Right lobe of liver (tissue), 6 donors: ENCODE measurements around the gene PTAR1. TPM values are rescaled to one million over a fixed set of nuclear protein-coding genes. Genes with fewer than 3 reads are reported as not detected.

Source experiments
- ATAC-seq, 4 donors: fragments of 200-7000 bp; cut with Tn5 transposase; one replicate each; pipeline ENCODE4 v1.9.1; 2020; ENCODE audit warnings: mild to moderate bottlenecking in 4 of 4, moderate library complexity in 4 of 4
- DNase-seq, 3 donors: peaks; one replicate each; pipeline ENCODE4 v3.0.0-alpha.2; 2020
- H3K27ac ChIP-seq, 3 donors: fragments of 200-600 bp; one replicate each; pipeline ENCODE4 v1.8.0; 2022
- H3K27me3 ChIP-seq, 2 donors: fragments of 200-600 bp; one replicate each; pipeline ENCODE4 v1.8.0; 2022
- H3K36me3 ChIP-seq, 4 donors: fragments of 200-600 bp; sonication (generic) in 1 of 4; one replicate each; pipeline versions ENCODE4 v1.5.1 to v1.8.0; 2017 to 2022; ENCODE audit warnings: control low read depth in 1 of 4
- H3K4me1 ChIP-seq, 4 donors: fragments of 200-600 bp; sonication (generic) in 1 of 4; one replicate each; pipeline versions ENCODE4 v1.5.1 to v1.8.0; 2017 to 2022; ENCODE audit warnings: control low read depth in 1 of 4
- H3K4me3 ChIP-seq, 3 donors: fragments of 200-600 bp; one replicate each; pipeline ENCODE4 v1.8.0; 2022
- H3K9me3 ChIP-seq, 4 donors: fragments of 200-600 bp; sonication (generic) in 1 of 4; one replicate each; pipeline versions ENCODE4 v1.5.1 to v1.8.0; 2017 to 2022; ENCODE audit warnings: control low read depth in 1 of 4
- CTCF ChIP-seq, 4 donors: fragments of 200-600 bp in 3 of 4; fragments of 450-650 bp in 1 of 4; IDR thresholded peaks; one replicate each; pipeline versions ENCODE4 v1.5.1 to v1.8.0; 2016 to 2022; ENCODE audit warnings: antibody characterized with exemption in 4 of 4, mild to moderate bottlenecking in 2 of 4
- POLR2A ChIP-seq: fragments of 450-650 bp; IDR thresholded peaks from one replicate; pipeline ENCODE4 v1.6.1; 2017; ENCODE audit warnings: antibody characterized with exemption, mild to moderate bottlenecking
- WGBS: methylation state at CpG from one replicate; pipeline ENCODE4 v1.1.6; 2018; ENCODE audit warnings: low coverage, low lambda C conversion rate; ENCODE audit not compliant: insufficient coverage; ENCODE audit errors: missing lambda C conversion rate; 5-methylcytosine and 5-hydroxymethylcytosine counted together
- intact Hi-C, 2 donors: fragments of 100-400 bp; cut with DNase I; formaldehyde crosslinking; loops; one replicate each; pipeline versions ENCODE4 v1.11.2 to v1.14.1; 2022
- total RNA-seq, 6 experiments: library from RNA; depleted of rRNA in 2 of 6; stranded (reverse); fragments of >200 nt in 2 of 6; fragmentation: NEBNext Ultra II Directional in 3 of 6; extraction: Animal tissue kit (Norgen Biotek cat#: 25700) in 3 of 6; gene quantifications; one replicate each; pipeline versions ENCODE4 v1.1.0 to v1.2.4, GENCODE V29; 2016 to 2023
- donor health status: DM: no; HTN: yes; CAD: no.
- donor health status: DM: no; HTN: no; CAD: no.
- donor health status: DM: no; HTN: no; CAD: no.
- donor health status: DM: no; HTN: yes; CAD: no.
- donor health status: DM: no; HTN: yes; CAD: no.

Gene PTAR1
- total RNA-seq, 6 experiments from 2014 or later = 21.5 to 33.3 (median 27.0) TPM

DNA sequence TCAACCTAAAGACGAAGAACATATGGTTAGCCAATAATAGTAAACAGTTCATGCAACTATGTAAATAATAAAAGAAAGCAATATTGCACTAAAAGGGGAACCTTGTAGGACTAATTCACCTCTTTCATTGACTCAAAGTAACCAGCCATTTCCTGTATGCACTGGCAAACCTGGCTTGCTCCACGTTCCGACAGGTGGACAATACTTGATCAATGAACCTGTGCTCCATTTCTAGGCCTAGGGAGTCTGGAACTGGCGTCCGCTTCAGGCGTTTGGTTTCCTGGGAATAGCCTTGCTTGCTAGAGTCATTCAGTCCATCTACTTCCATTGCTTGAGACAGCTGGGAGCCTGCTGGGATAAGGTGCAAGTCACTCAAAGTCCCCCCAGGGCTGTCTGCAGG is 41.6 kb downstream of the PTAR1 start:
- Histone ChIP-seq H3K4me1 (peaks cover 0 to 10% (median 0%) of the 10 kb centered on the region in 4 donors), H3K27ac (no peak overlapping the region), H3K4me3 (no peak overlapping the region), H3K27me3 (no peaks in the 10 kb centered on the region), H3K9me3 (no peaks in the 10 kb centered on the region), H3K36me3 (peaks cover 0 to 21% (median 6%) of the 10 kb centered on the region in 4 donors)
- no peak for ATAC-seq
- intact Hi-C loops = no loop called here
- TF ChIP-seq POLR2A (no peak), CTCF (IDR thresholded peaks at IDR 0.05) (no peak)
- no peak for DNase-seq
- WGBS = 73% methylated on average over 5 of the region's 6 CpGs

- intact Hi-C loops = no loop called here
- Histone ChIP-seq H3K9me3 (no peaks in the 10 kb centered on the region), H3K36me3 (peaks cover 0 to 16% (median 6%) of the 10 kb centered on the region in 4 donors), H3K4me3 (no peak overlapping the region), H3K4me1 (peaks cover 0 to 10% (median 0%) of the 10 kb centered on the region in 4 donors), H3K27me3 (no peaks in the 10 kb centered on the region), H3K27ac (no peak overlapping the region)
- no peak for TF ChIP-seq CTCF (IDR thresholded peaks at IDR 0.05)
- TF ChIP-seq POLR2A = no peak
- ATAC-seq (no peak), DNase-seq (no peak)
- WGBS = 100% methylated on average over 1 of the region's 1 CpG
Observed at GRCh38 chr9:69715825-69716224, 44.0 kb downstream of the PTAR1 start.

DNA sequence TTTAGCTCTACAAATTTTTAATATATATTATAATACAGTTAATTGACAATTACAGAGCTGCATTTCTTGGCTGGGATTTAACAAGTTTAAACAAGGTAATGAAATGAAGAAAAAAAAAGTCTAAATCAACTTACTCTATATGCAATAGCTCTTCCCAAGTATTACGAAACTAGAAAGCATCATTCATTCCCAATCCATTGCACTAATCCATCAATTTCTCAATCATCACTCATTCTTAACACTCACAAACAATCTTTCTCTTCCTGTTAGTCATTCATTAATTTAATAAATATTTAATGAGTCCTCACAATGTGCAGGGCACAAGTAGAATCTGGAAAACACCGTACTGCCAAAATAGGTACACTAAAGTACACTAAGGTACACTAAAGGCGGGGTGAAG is 44.7 kb downstream of the PTAR1 start:
- H3K9me3 ChIP-seq = no peaks in the 10 kb centered on the region
- no peaks in the 10 kb centered on the region for H3K27me3 ChIP-seq
- DNase-seq (no peak), ATAC-seq (no peak)
- no peak overlapping the region for H3K27ac ChIP-seq
- peaks cover 0 to 7% (median 0%) of the 10 kb centered on the region in 4 donors for H3K4me1 ChIP-seq
- H3K4me3 ChIP-seq = no peak overlapping the region
- intact Hi-C loops = no loop called here
- WGBS = 94% methylated on average over 3 of the region's 3 CpGs
- peaks cover 0 to 16% (median 6%) of the 10 kb centered on the region in 4 donors for H3K36me3 ChIP-seq
- no peak for TF ChIP-seq POLR2A
- TF ChIP-seq CTCF (IDR thresholded peaks at IDR 0.05) = no peak

GRCh38 chr9:69697475-69697874 is 62.3 kb downstream of the PTAR1 start:
- Histone ChIP-seq H3K36me3 (no peaks in the 10 kb centered on the region), H3K4me1 (no peaks in the 10 kb centered on the region), H3K27me3 (no peaks in the 10 kb centered on the region), H3K9me3 (peaks cover 0 to 3% (median 0%) of the 10 kb centered on the region in 4 donors), H3K4me3 (no peak overlapping the region), H3K27ac (no peak overlapping the region)
- intact Hi-C loops = no loop called here
- no peak for ATAC-seq
- no peak for TF ChIP-seq CTCF (IDR thresholded peaks at IDR 0.05)
- TF ChIP-seq POLR2A = no peak
- no peak for DNase-seq
- WGBS = 71% methylated on average over 2 of the region's 2 CpGs

GRCh38 chr9:69696802-69697201 is 63.0 kb downstream of the PTAR1 start:
- TF ChIP-seq CTCF (IDR thresholded peaks at IDR 0.05) (no peak), POLR2A (no peak)
- DNase-seq = no peak
- Histone ChIP-seq H3K4me1 (no peaks in the 10 kb centered on the region), H3K9me3 (peaks cover 0 to 3% (median 0%) of the 10 kb centered on the region in 4 donors), H3K36me3 (no peaks in the 10 kb centered on the region), H3K4me3 (no peak overlapping the region), H3K27me3 (no peaks in the 10 kb centered on the region), H3K27ac (no peak overlapping the region)
- ATAC-seq = no peak
- 84% methylated on average over 2 of the region's 2 CpGs for WGBS
- intact Hi-C loops = no loop called here
